WTC11 (cell line): ENCODE data around the gene CCNG2. TPM values are rescaled to one million over a fixed set of nuclear protein-coding genes. Genes with fewer than 3 reads are reported as not detected.

ENCODE experiments used
- ARID4B ChIP-seq: sonication (generic); formaldehyde crosslinking; IDR thresholded peaks from 2 replicates; pipeline ENCODE4 v1.8.0; 2023; ENCODE audit warnings: missing genetic modification reagents, mild to moderate bottlenecking, borderline replicate concordance
- ATF1 ChIP-seq: sonication (generic); formaldehyde crosslinking; IDR thresholded peaks from 2 replicates; pipeline ENCODE4 v1.8.1; 2023; ENCODE audit warnings: mild to moderate bottlenecking, moderate library complexity, missing genetic modification reagents
- CBFB ChIP-seq: sonication (generic); formaldehyde crosslinking; IDR thresholded peaks from 2 replicates; pipeline ENCODE4 v1.8.1; 2022; ENCODE audit warnings: mild to moderate bottlenecking, low read depth, missing genetic modification reagents
- CREM ChIP-seq: sonication (generic); formaldehyde crosslinking; IDR thresholded peaks from 2 replicates; pipeline ENCODE4 v1.8.1; 2022; ENCODE audit warnings: mild to moderate bottlenecking, missing genetic modification reagents, moderate library complexity
- E2F4 ChIP-seq: sonication (generic); formaldehyde crosslinking; IDR thresholded peaks from 2 replicates; pipeline ENCODE4 v1.8.1; 2022; ENCODE audit warnings: low read depth, mild to moderate bottlenecking, moderate library complexity, missing genetic modification reagents, borderline replicate concordance
- ESRRA ChIP-seq: sonication (generic); formaldehyde crosslinking; IDR thresholded peaks from 2 replicates; pipeline ENCODE4 v1.8.1; 2022; ENCODE audit warnings: mild to moderate bottlenecking, missing genetic modification reagents, borderline replicate concordance
- ETV6 ChIP-seq: sonication (generic); formaldehyde crosslinking; IDR thresholded peaks from 2 replicates; pipeline ENCODE4 v1.8.1; 2022; ENCODE audit warnings: mild to moderate bottlenecking, missing genetic modification reagents
- FOXJ3 ChIP-seq: sonication (generic); formaldehyde crosslinking; IDR thresholded peaks from 2 replicates; pipeline ENCODE4 v1.9.0; 2021; ENCODE audit warnings: missing genetic modification reagents, mild to moderate bottlenecking, borderline replicate concordance
- GRHL2 ChIP-seq: fragments of 250-450 bp; sonication (Bioruptor Pico); IDR thresholded peaks from 2 replicates; pipeline ENCODE4 v1.8.0; 2022; ENCODE audit warnings: mild to moderate bottlenecking, moderate library complexity; ENCODE audit not compliant: insufficient replicate concordance, severe bottlenecking
- GTF2I ChIP-seq: fragments of 250-450 bp; sonication (Bioruptor Pico); conservative IDR thresholded peaks from 2 replicates; pipeline ENCODE4 v1.4.0; 2021; ENCODE audit warnings: mild to moderate bottlenecking
- IRF2 ChIP-seq: sonication (generic); formaldehyde crosslinking; IDR thresholded peaks from 2 replicates; pipeline ENCODE4 v1.8.0; 2022; ENCODE audit warnings: low read depth, missing genetic modification reagents, borderline replicate concordance
- JAZF1 ChIP-seq: fragments of 250-450 bp; sonication (Bioruptor Pico); IDR thresholded peaks from 2 replicates; pipeline ENCODE4 v1.9.0; 2021; ENCODE audit warnings: moderate library complexity, mild to moderate bottlenecking, inconsistent platforms
- MAX ChIP-seq: sonication (generic); formaldehyde crosslinking; IDR thresholded peaks from 2 replicates; pipeline ENCODE4 v1.8.0; 2022; ENCODE audit warnings: mild to moderate bottlenecking, missing genetic modification reagents
- PRDM15 ChIP-seq: sonication (generic); formaldehyde crosslinking; IDR thresholded peaks from 2 replicates; pipeline ENCODE4 v1.8.0; 2022; ENCODE audit warnings: missing genetic modification reagents
- PREB ChIP-seq: sonication (generic); formaldehyde crosslinking; IDR thresholded peaks from 2 replicates; pipeline ENCODE4 v1.8.1; 2022; ENCODE audit warnings: mild to moderate bottlenecking, missing genetic modification reagents, moderate library complexity, borderline replicate concordance
- SOX15 ChIP-seq: fragments of 250-450 bp; sonication (Bioruptor Pico); IDR thresholded peaks from 2 replicates; pipeline ENCODE4 v1.9.0; 2021; ENCODE audit warnings: mild to moderate bottlenecking
- TEAD4 ChIP-seq: sonication (generic); formaldehyde crosslinking; IDR thresholded peaks from 2 replicates; pipeline ENCODE4 v1.8.0; 2022; ENCODE audit warnings: mild to moderate bottlenecking, missing genetic modification reagents
- TP53 ChIP-seq: sonication (generic); formaldehyde crosslinking; IDR thresholded peaks from 2 replicates; pipeline ENCODE4 v1.8.1; 2023; ENCODE audit warnings: mild to moderate bottlenecking, missing genetic modification reagents
- USF1 ChIP-seq: sonication (generic); formaldehyde crosslinking; IDR thresholded peaks from 2 replicates; pipeline ENCODE4 v1.8.0; 2022; ENCODE audit warnings: mild to moderate bottlenecking, missing genetic modification reagents
- ZNF121 ChIP-seq: sonication (generic); formaldehyde crosslinking; IDR thresholded peaks from 2 replicates; pipeline ENCODE4 v1.8.0; 2023; ENCODE audit warnings: missing genetic modification reagents
- ZNF219 ChIP-seq: sonication (generic); formaldehyde crosslinking; IDR thresholded peaks from 2 replicates; pipeline ENCODE4 v1.8.0; 2023; ENCODE audit warnings: missing genetic modification reagents, mild to moderate bottlenecking, borderline replicate concordance
- ZNF232 ChIP-seq: sonication (generic); formaldehyde crosslinking; IDR thresholded peaks from 2 replicates; pipeline ENCODE4 v1.8.0; 2022; ENCODE audit warnings: mild to moderate bottlenecking, missing genetic modification reagents
- ZNF317 ChIP-seq: sonication (generic); formaldehyde crosslinking; IDR thresholded peaks from 2 replicates; pipeline ENCODE4 v1.8.1; 2023; ENCODE audit warnings: low read depth, mild to moderate bottlenecking, moderate library complexity, missing genetic modification reagents, borderline replicate concordance
- ZNF425 ChIP-seq: fragments of 250-450 bp; sonication (Bioruptor Pico); conservative IDR thresholded peaks from 2 replicates; pipeline ENCODE4 v1.9.0; 2021; ENCODE audit warnings: mild to moderate bottlenecking
- total RNA-seq: library from RNA; stranded (reverse); gene quantifications from 3 replicates; pipeline ENCODE4 v1.2.3, GENCODE V29; 2021

Gene CCNG2
- total RNA-seq, 1 experiment from 2014 or later = 18.9 TPM

GRCh38 chr4:77156912-77157858 lies at the start of gene CCNG2 (continued):
- TF ChIP-seq ARID4B (peak; percentile 28; the same call in 1 of the 2 replicates), ETV6 (peak; percentile 43; the same call in 1 of the 2 replicates), GRHL2 (CRISPR knock-in tag) (no peak), TEAD4 (CRISPR knock-in tag) (no peak), ESRRA (CRISPR knock-in tag) (peak; percentile 63; the same call in 1 of the 2 replicates), ZNF121 (CRISPR knock-in tag) (no peak), FOXJ3 (no peak), CBFB (no peak), ZNF317 (CRISPR knock-in tag) (no peak), IRF2 (no peak), ZNF219 (CRISPR knock-in tag) (no peak), USF1 (peak; percentile 94), SOX15 (CRISPR knock-in tag) (no peak), PREB (no peak), ZNF232 (CRISPR knock-in tag) (peak; percentile 62; the same call in 1 of the 2 replicates), TP53 (CRISPR knock-in tag) (no peak; the same call in 1 of the 2 replicates), CREM (CRISPR knock-in tag) (peak; percentile 60; the same call in 1 of the 2 replicates), GTF2I (CRISPR knock-in tag) (no peak), PRDM15 (CRISPR knock-in tag) (0 out of 2 replicates have a peak, but pooled peaks have one; percentile 14), ZNF425 (CRISPR knock-in tag) (no peak), E2F4 (CRISPR knock-in tag) (peak; percentile 89; the same call in 1 of the 2 replicates), JAZF1 (CRISPR knock-in tag) (no peak), ATF1 (CRISPR knock-in tag) (0 out of 2 replicates have a peak, but pooled peaks have one; percentile 7), MAX (peak; percentile 87)
